ENCODE measurements around the gene CRADD.

- TF ChIP-seq CTCF (IDR thresholded peaks at IDR 0.05): no peak
- no peak for TF ChIP-seq EP300 (IDR thresholded peaks at IDR 0.05)
- TF ChIP-seq POLR2A (IDR thresholded peaks at IDR 0.05): no peak
Measured at GRCh38 chr12:93723568-93723930, 46.4 kb downstream of the CRADD start.
